ENCODE data around the gene PPP1R18.

- TF ChIP-seq CTCF (IDR thresholded peaks at IDR 0.05) = no peak
- no peak for TF ChIP-seq POLR2A (IDR thresholded peaks at IDR 0.05)
These were observed 26.0 kb upstream of the PPP1R18 start for GRCh38 chr6:30712441-30712945.
